Activated CD8-positive, alpha-beta T cell treated with anti-CD3 and anti-CD28 coated beads for 36 hours (primary cell): ENCODE results near the gene POLE2. TPM values are rescaled to one million over a fixed set of nuclear protein-coding genes. Genes with fewer than 3 reads are reported as not detected.

Experiments used
- ATAC-seq: fragments of 200-7000 bp; cut with Tn5 transposase; one replicate; pipeline ENCODE4 v1.10.0; 2021; ENCODE audit warnings: mild to moderate bottlenecking, moderate library complexity
- CTCF ChIA-PET: fragments of 350-600 bp; sonication (Branson Sonifier 250); formaldehyde crosslinking; loops from one replicate; lab custom pipeline; 2021; ENCODE audit warnings: antibody characterized with exemption; lab: Charles Lee
- POLR2A ChIA-PET: fragments of 350-600 bp; sonication (Branson Sonifier 250); formaldehyde crosslinking; loops from one replicate; lab custom pipeline; 2021; ENCODE audit warnings: antibody characterized with exemption; lab: Charles Lee
- DNase-seq: peaks from one replicate; pipeline ENCODE4 v3.0.0-alpha.2; 2020
- H3K27ac Mint-ChIP-seq: one replicate; pipeline ENCODE4 v1.8.0; 2021; ENCODE audit warnings: mild to moderate bottlenecking, mixed read lengths
- H3K27me3 Mint-ChIP-seq: one replicate; pipeline ENCODE4 v1.8.0; 2021; ENCODE audit warnings: mixed read lengths
- H3K36me3 Mint-ChIP-seq: one replicate; pipeline ENCODE4 v1.8.0; 2021; ENCODE audit warnings: low read depth, mixed read lengths
- H3K4me1 Mint-ChIP-seq: one replicate; pipeline ENCODE4 v1.8.0; 2021; ENCODE audit warnings: low read depth, mixed read lengths
- H3K4me3 Mint-ChIP-seq: one replicate; pipeline ENCODE4 v1.8.0; 2021; ENCODE audit warnings: mild to moderate bottlenecking, moderate library complexity, mixed read lengths
- H3K9me3 Mint-ChIP-seq: one replicate; pipeline ENCODE4 v1.8.0; 2021; ENCODE audit warnings: mixed read lengths
- CTCF ChIP-seq: fragments of 200-600 bp; IDR thresholded peaks from one replicate; pipeline ENCODE4 v1.8.0; 2022; ENCODE audit warnings: antibody characterized with exemption, mild to moderate bottlenecking
- intact Hi-C: fragments of 100-400 bp; cut with micrococcal nuclease; formaldehyde crosslinking; loops from one replicate; pipeline ENCODE4 v1.10.0; 2022
- total RNA-seq, 2 experiments: library from RNA; stranded (reverse); gene quantifications; one replicate each; pipeline ENCODE4 v1.2.3, GENCODE V29; 2021

Gene POLE2
- total RNA-seq, 2 experiments from 2014 or later = 36.3 to 36.5 TPM

- peak overlapping the region; percentile 55 for H3K27ac Mint-ChIP-seq
- no peaks in the 10 kb centered on the region for H3K9me3 Mint-ChIP-seq
- ChIA-PET CTCF (interaction anchor here (0.7 to 1.1 kb wide), 3 partner anchors 16 to 156 kb away, joined by 3 to 6 read pairs (median 3); no protein-coding TSS in a partner anchor), POLR2A (interaction anchor here (1.0 to 1.6 kb wide), 4 partner anchors 9 to 32 kb away, joined by 3 to 7 read pairs (median 4); partner anchors contain the start of genes LRR1 and RPS29)
- H3K4me1 Mint-ChIP-seq = peaks cover 26% of the 10 kb centered on the region
- ATAC-seq = no peak
- peaks cover 56% of the 10 kb centered on the region for H3K36me3 Mint-ChIP-seq
- intact Hi-C loops = no loop called here
- H3K27me3 Mint-ChIP-seq = no peaks in the 10 kb centered on the region
- no peak for DNase-seq
- peak overlapping the region; percentile 90 for H3K4me3 Mint-ChIP-seq
- no peak for TF ChIP-seq CTCF
Measured at GRCh38 chr14:49617852-49618519, 70.0 kb downstream of the POLE2 start.

GRCh38 chr14:49615776-49616175 lies 72.2 kb downstream of the POLE2 start:
- H3K36me3 Mint-ChIP-seq = peaks cover 44% of the 10 kb centered on the region
- no peak overlapping the region for H3K4me3 Mint-ChIP-seq
- intact Hi-C loops = no loop called here
- H3K27ac Mint-ChIP-seq = peak overlapping the region; percentile 61
- no peaks in the 10 kb centered on the region for H3K9me3 Mint-ChIP-seq
- H3K27me3 Mint-ChIP-seq = no peaks in the 10 kb centered on the region
- ChIA-PET CTCF (no interaction called here), POLR2A (interaction anchor here (1.3 kb wide), 1 partner anchor 16 kb away, joined by 3 read pairs; no protein-coding TSS in a partner anchor)
- ATAC-seq (no peak), DNase-seq (no peak)
- peaks cover 18% of the 10 kb centered on the region for H3K4me1 Mint-ChIP-seq
- no peak for TF ChIP-seq CTCF

- H3K4me3 Mint-ChIP-seq = no peak overlapping the region
- intact Hi-C loops = no loop called here
- H3K9me3 Mint-ChIP-seq = no peaks in the 10 kb centered on the region
- no peak overlapping the region for H3K27ac Mint-ChIP-seq
- ChIA-PET POLR2A (interaction anchor here (1.1 kb wide), 1 partner anchor 27 kb away, joined by 4 read pairs; no protein-coding TSS in a partner anchor), CTCF (no interaction called here)
- no peaks in the 10 kb centered on the region for H3K27me3 Mint-ChIP-seq
- DNase-seq (no peak), ATAC-seq (no peak)
- H3K4me1 Mint-ChIP-seq = peaks cover 18% of the 10 kb centered on the region
- TF ChIP-seq CTCF = no peak
- H3K36me3 Mint-ChIP-seq = peaks cover 38% of the 10 kb centered on the region
Measured at GRCh38 chr14:49614196-49614595, 73.8 kb downstream of the POLE2 start.

GRCh38 chr14:49612671-49613070 lies 75.3 kb downstream of the POLE2 start:
- ATAC-seq (no peak), DNase-seq (no peak)
- no peak for TF ChIP-seq CTCF
- no peaks in the 10 kb centered on the region for H3K27me3 Mint-ChIP-seq
- ChIA-PET CTCF (interaction anchor here (0.9 to 1.9 kb wide), 3 partner anchors 8 to 25 kb away, joined by 3 to 4 read pairs (median 3); partner anchors contain the start of genes MGAT2 and RPL36AL), POLR2A (no interaction called here)
- H3K36me3 Mint-ChIP-seq = peaks cover 32% of the 10 kb centered on the region
- no peak overlapping the region for H3K27ac Mint-ChIP-seq
- H3K9me3 Mint-ChIP-seq = no peaks in the 10 kb centered on the region
- peaks cover 8% of the 10 kb centered on the region for H3K4me1 Mint-ChIP-seq
- intact Hi-C loops = no loop called here
- H3K4me3 Mint-ChIP-seq = no peak overlapping the region

GRCh38 chr14:49612251-49612650 lies 75.8 kb downstream of the POLE2 start:
- Mint-ChIP-seq H3K36me3 (peaks cover 28% of the 10 kb centered on the region), H3K27ac (no peak overlapping the region), H3K9me3 (no peaks in the 10 kb centered on the region), H3K27me3 (no peaks in the 10 kb centered on the region), H3K4me3 (no peak overlapping the region), H3K4me1 (peaks cover 4% of the 10 kb centered on the region)
- ChIA-PET CTCF (interaction anchor here (0.9 to 1.9 kb wide), 3 partner anchors 9 to 25 kb away, joined by 3 to 4 read pairs (median 3); partner anchors contain the start of genes MGAT2 and RPL36AL), POLR2A (interaction anchor here (1.1 kb wide), 1 partner anchor 26 kb away, joined by 3 read pairs; the partner anchor contains the start of gene RPS29)
- intact Hi-C loops = no loop called here
- DNase-seq (no peak), ATAC-seq (no peak)
- TF ChIP-seq CTCF = no peak
